ENCODE results near the gene SLK. TPM values are rescaled to one million over a fixed set of nuclear protein-coding genes. Genes with fewer than 3 reads are reported as not detected.

Gene SLK
- total and polyA plus RNA-seq, 2 donors (not counting 3 experiments of a cell fraction or from before 2014, with no cell fraction given) = 4.5 to 36.0 TPM

DNA sequence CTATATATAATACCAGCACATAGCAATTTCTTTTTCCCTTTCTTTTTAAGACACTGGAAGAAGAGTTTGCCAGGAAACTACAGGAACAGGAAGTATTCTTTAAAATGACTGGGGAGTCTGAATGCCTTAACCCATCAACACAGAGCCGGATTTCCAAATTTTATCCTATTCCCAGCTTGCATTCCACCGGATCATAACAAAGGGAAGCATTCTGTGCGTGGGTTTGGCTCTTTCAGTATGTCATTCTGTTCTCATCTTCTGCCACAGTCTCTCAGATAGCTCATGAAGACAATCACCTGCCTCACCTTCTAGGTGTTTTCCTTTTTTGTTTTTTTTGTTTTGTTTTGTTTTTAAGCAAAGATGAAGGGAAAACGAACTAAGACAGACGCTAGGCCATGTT lies 58.6 kb downstream of the SLK start:
- dilution Hi-C loops (cut with MboI; ENCODE audit: extremely low pct_ligation_motif_present, low sequenced_read_pairs) = no loop called here
- DNase-seq (ENCODE audit: low read depth, low spot score) = no peak
- no peaks in the 10 kb centered on the region for H3K27me3 ChIP-seq (ENCODE audit: control insufficient read depth in 2 of 2, insufficient read depth in 2 of 2, low read length in 2 of 2)

DNA sequence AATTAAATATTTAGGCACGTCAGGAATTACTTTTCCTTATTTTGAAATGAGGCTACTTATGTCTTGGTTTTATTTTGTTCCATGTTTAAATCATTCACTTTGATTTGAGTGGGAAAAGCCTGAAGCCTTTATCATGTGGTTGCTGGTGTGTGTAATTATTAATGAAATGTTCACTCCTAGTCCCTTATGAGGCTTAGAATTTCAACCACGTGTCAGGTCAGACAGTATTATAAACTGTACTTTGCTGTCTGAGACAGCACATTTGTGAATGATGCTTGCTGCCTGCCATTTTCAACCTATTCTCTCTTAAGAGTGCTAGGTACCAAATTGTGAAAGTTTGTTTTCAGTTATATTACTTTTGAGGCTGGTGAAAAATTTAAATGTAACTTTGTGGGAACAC lies 59.8 kb downstream of the SLK start:
- no TSS peak for BruUV-seq (replicated peaks)
- Histone ChIP-seq H3K27me3 (ENCODE audit: control insufficient read depth in 2 of 2, insufficient read depth in 2 of 2, low read length in 2 of 2) (no peaks in the 10 kb centered on the region), H3K9me3 (replicated peaks; ENCODE audit: control insufficient read depth, insufficient read depth, low read length) (no peaks in the 10 kb centered on the region), H3K4me1 (ENCODE audit: control insufficient read depth, extremely low read depth, insufficient read depth, low read length) (peaks cover 27% of the 10 kb centered on the region), H4K20me1 (replicated peaks; ENCODE audit: control insufficient read depth, extremely low read depth, insufficient read depth, low read length) (no peaks in the 10 kb centered on the region), H3K36me3 (ENCODE audit: control insufficient read depth in 2 of 2, extremely low read depth in 1 of 2, insufficient read depth in 2 of 2, low read length in 2 of 2) (peaks cover 4 to 7% of the 10 kb centered on the region in 2 experiments), H3K79me2 (ENCODE audit: control insufficient read depth, insufficient read depth, low read length) (peaks cover 4% of the 10 kb centered on the region), H2AFZ (ENCODE audit: low read depth, low read length) (no peak overlapping the region), H3K4me3 (replicated peaks in 1 of 3; ENCODE audit: insufficient read depth in 1 of 3, low read depth in 1 of 3, low read length in 3 of 3) (no peak overlapping the region), H3K4me2 (ENCODE audit: insufficient read depth, low read length) (no peak overlapping the region), H3K9ac (replicated peaks; ENCODE audit: extremely low read depth, insufficient read depth, low read length) (no peak overlapping the region), H3K27ac (ENCODE audit: insufficient read depth, low read depth, low read length) (no peak overlapping the region), H3K9me1 (replicated peaks; ENCODE audit: control insufficient read depth, extremely low read depth, insufficient read depth, low read length) (no peaks in the 10 kb centered on the region)
- no peak for DNase-seq (ENCODE audit: low read depth, low spot score)
- CTCF ChIA-PET = interaction anchor here (1.2 to 2.2 kb wide), 3 partner anchors 12 to 139 kb away, joined by 3 to 8 read pairs (median 3); no protein-coding TSS in a partner anchor
- POLR2A ChIA-PET = no interaction called here
- FAIRE-seq = no peak
- intact Hi-C loops (cut with micrococcal nuclease) (no loop called here), dilution Hi-C loops (cut with MboI; ENCODE audit: extremely low pct_ligation_motif_present, low sequenced_read_pairs) (no loop called here)
- no peak for TF ChIP-seq EZH2 (IDR thresholded peaks at IDR 0.05; ENCODE audit: borderline replicate concordance, low read depth, low read length, severe bottlenecking)
- no peak for TF ChIP-seq POLR2A (IDR thresholded peaks at IDR 0.05; ENCODE audit: low read depth, low read length)
- TF ChIP-seq MYC (IDR thresholded peaks at IDR 0.05; ENCODE audit: low read depth, low read length) = no peak
- TF ChIP-seq, protein P1, sequence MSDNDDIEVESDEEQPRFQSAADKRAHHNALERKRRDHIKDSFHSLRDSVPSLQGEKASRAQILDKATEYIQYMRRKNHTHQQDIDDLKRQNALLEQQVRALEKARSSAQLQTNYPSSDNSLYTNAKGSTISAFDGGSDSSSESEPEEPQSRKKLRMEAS (IDR thresholded peaks at IDR 0.05; ENCODE audit: insufficient read depth, insufficient read length) = no peak
- no peak for TF ChIP-seq GATA2 (IDR thresholded peaks at IDR 0.05; ENCODE audit: insufficient read depth, insufficient read length, low read depth, low read length)
- no peak for TF ChIP-seq JUN (IDR thresholded peaks at IDR 0.05; ENCODE audit: borderline replicate concordance, insufficient read depth, insufficient read length, low read depth)
- TF ChIP-seq FOS (IDR thresholded peaks at IDR 0.05; ENCODE audit: borderline replicate concordance, insufficient read depth, low read length) = no peak
- TF ChIP-seq, protein P2, sequence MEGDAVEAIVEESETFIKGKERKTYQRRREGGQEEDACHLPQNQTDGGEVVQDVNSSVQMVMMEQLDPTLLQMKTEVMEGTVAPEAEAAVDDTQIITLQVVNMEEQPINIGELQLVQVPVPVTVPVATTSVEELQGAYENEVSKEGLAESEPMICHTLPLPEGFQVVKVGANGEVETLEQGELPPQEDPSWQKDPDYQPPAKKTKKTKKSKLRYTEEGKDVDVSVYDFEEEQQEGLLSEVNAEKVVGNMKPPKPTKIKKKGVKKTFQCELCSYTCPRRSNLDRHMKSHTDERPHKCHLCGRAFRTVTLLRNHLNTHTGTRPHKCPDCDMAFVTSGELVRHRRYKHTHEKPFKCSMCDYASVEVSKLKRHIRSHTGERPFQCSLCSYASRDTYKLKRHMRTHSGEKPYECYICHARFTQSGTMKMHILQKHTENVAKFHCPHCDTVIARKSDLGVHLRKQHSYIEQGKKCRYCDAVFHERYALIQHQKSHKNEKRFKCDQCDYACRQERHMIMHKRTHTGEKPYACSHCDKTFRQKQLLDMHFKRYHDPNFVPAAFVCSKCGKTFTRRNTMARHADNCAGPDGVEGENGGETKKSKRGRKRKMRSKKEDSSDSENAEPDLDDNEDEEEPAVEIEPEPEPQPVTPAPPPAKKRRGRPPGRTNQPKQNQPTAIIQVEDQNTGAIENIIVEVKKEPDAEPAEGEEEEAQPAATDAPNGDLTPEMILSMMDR (IDR thresholded peaks at IDR 0.05; ENCODE audit: extremely low read depth in 1 of 2, insufficient read depth in 1 of 2, low read depth in 1 of 2, low read length in 2 of 2) = no peak

More for the DNA sequence above, 58.6 kb downstream of the SLK start:
- TF ChIP-seq POLR2AphosphoS5 (IDR thresholded peaks at IDR 0.05; ENCODE audit: insufficient read depth, low read depth, low read length) (no peak), EZH2 (IDR thresholded peaks at IDR 0.05; ENCODE audit: borderline replicate concordance, low read depth, low read length, severe bottlenecking) (no peak)
- TF ChIP-seq, protein P1 (IDR thresholded peaks at IDR 0.05; ENCODE audit: insufficient read depth, insufficient read length) = no peak
- BruUV-seq (replicated peaks) = no TSS peak
- Histone ChIP-seq H3K4me1 (ENCODE audit: control insufficient read depth, extremely low read depth, insufficient read depth, low read length) (peaks cover 40% of the 10 kb centered on the region), H3K27ac (ENCODE audit: insufficient read depth, low read depth, low read length) (no peak overlapping the region), H3K9me1 (replicated peaks; ENCODE audit: control insufficient read depth, extremely low read depth, insufficient read depth, low read length) (no peaks in the 10 kb centered on the region), H4K20me1 (replicated peaks; ENCODE audit: control insufficient read depth, extremely low read depth, insufficient read depth, low read length) (no peaks in the 10 kb centered on the region), H2AFZ (ENCODE audit: low read depth, low read length) (no peak overlapping the region), H3K4me2 (ENCODE audit: insufficient read depth, low read length) (no peak overlapping the region), H3K9ac (replicated peaks; ENCODE audit: extremely low read depth, insufficient read depth, low read length) (no peak overlapping the region), H3K4me3 (replicated peaks in 1 of 3; ENCODE audit: insufficient read depth in 1 of 3, low read depth in 1 of 3, low read length in 3 of 3) (no peak overlapping the region), H3K79me2 (ENCODE audit: control insufficient read depth, insufficient read depth, low read length) (peaks cover 4% of the 10 kb centered on the region), H3K36me3 (ENCODE audit: control insufficient read depth in 2 of 2, extremely low read depth in 1 of 2, insufficient read depth in 2 of 2, low read length in 2 of 2) (peaks cover 7% of the 10 kb centered on the region in 2 experiments), H3K9me3 (replicated peaks; ENCODE audit: control insufficient read depth, insufficient read depth, low read length) (no peaks in the 10 kb centered on the region)
- POLR2A ChIA-PET = no interaction called here
- FAIRE-seq = no peak
- intact Hi-C loops (cut with micrococcal nuclease) = no loop called here
- CTCF ChIA-PET = interaction anchor here (1.2 to 2.2 kb wide), 3 partner anchors 10 to 138 kb away, joined by 3 to 8 read pairs (median 3); no protein-coding TSS in a partner anchor

Data from endothelial cell of umbilical vein (primary cell).